Hepatocyte (in vitro differentiated cells): ENCODE results near the gene CTPS2. TPM values are rescaled to one million over a fixed set of nuclear protein-coding genes. Genes with fewer than 3 reads are reported as not detected.

Experiments used
- DNase-seq: peaks from one replicate; pipeline ENCODE4 v3.0.0-alpha.2; 2016; ENCODE audit warnings: low spot score
- H2AFZ ChIP-seq: fragments of 200-600 bp; sonication (generic); 2 replicates; pipeline ENCODE4 v1.6.0; 2016; ENCODE audit warnings: antibody characterized with exemption, mild to moderate bottlenecking
- H3K27ac ChIP-seq: fragments of 200-600 bp; sonication (generic); 2 replicates; pipeline ENCODE4 v1.5.1; 2016; ENCODE audit warnings: mild to moderate bottlenecking
- H3K27me3 ChIP-seq: fragments of 200-600 bp; sonication (generic); 2 replicates; pipeline ENCODE4 v1.6.1; 2016
- H3K36me3 ChIP-seq: fragments of 200-600 bp; sonication (generic); replicated peaks from 2 replicates; pipeline ENCODE4 v1.5.1; 2016; ENCODE audit warnings: low read depth; ENCODE audit not compliant: insufficient read depth
- H3K4me1 ChIP-seq: fragments of 200-600 bp; sonication (generic); 2 replicates; pipeline ENCODE4 v1.5.1; 2016; ENCODE audit warnings: mild to moderate bottlenecking, moderate library complexity; ENCODE audit not compliant: insufficient read depth
- H3K4me2 ChIP-seq: fragments of 200-600 bp; sonication (generic); 2 replicates; pipeline ENCODE4 v1.6.0; 2016
- H3K4me3 ChIP-seq: fragments of 200-600 bp; sonication (generic); 2 replicates; pipeline ENCODE4 v1.5.1; 2016; ENCODE audit warnings: mild to moderate bottlenecking
- H3K79me2 ChIP-seq: fragments of 200-600 bp; sonication (generic); 2 replicates; pipeline ENCODE4 v1.6.0; 2017; ENCODE audit warnings: mild to moderate bottlenecking
- H3K9me2 ChIP-seq: fragments of 200-600 bp; sonication (generic); replicated peaks from 2 replicates; pipeline ENCODE4 v1.6.0; 2017; ENCODE audit warnings: mild to moderate bottlenecking; ENCODE audit not compliant: insufficient read depth
- H3K9me3 ChIP-seq: fragments of 200-600 bp; sonication (generic); 2 replicates; pipeline ENCODE4 v1.5.1; 2016; ENCODE audit warnings: low read depth, mild to moderate bottlenecking
- H4K20me1 ChIP-seq: fragments of 200-600 bp; sonication (generic); 2 replicates; pipeline ENCODE4 v1.6.0; 2016; ENCODE audit warnings: mild to moderate bottlenecking; ENCODE audit not compliant: insufficient read depth, poor library complexity, severe bottlenecking
- EZH2 ChIP-seq: fragments of 200-600 bp; sonication (generic); IDR thresholded peaks from 2 replicates; pipeline ENCODE4 v1.6.1; 2016; ENCODE audit warnings: antibody characterized with exemption, mild to moderate bottlenecking, borderline replicate concordance
- EZH2phosphoT487 ChIP-seq: fragments of 200-600 bp; sonication (generic); IDR thresholded peaks from one replicate; pipeline ENCODE4 v1.6.1; 2018; ENCODE audit warnings: antibody characterized with exemption, mild to moderate bottlenecking, low read depth, moderate library complexity; ENCODE audit not compliant: unreplicated experiment, severe bottlenecking
- WGBS: methylation state at CpG from one replicate; pipeline ENCODE4 v1.1.6; 2016; ENCODE audit warnings: low lambda C conversion rate; ENCODE audit errors: missing lambda C conversion rate; 5-methylcytosine and 5-hydroxymethylcytosine counted together
- polyA plus RNA-seq: library from polyadenylated mRNA; unstranded; fragments of >200 nt; fragmentation: Nextera tagmentation; extraction: Ambion mirVana; gene quantifications from 2 replicates; pipeline ENCODE4 v1.2.1, GENCODE V29; 2016
- total RNA-seq: library from RNA; depleted of rRNA; stranded (reverse); fragments of >200 nt; gene quantifications from 2 replicates; pipeline ENCODE4 v1.2.3, GENCODE V29; 2014
- TF ChIP-seq, protein P1 (sequence below): fragments of 200-600 bp; sonication (generic); IDR thresholded peaks from 2 replicates; pipeline ENCODE4 v1.5.1; 2016; ENCODE audit warnings: antibody characterized with exemption, mild to moderate bottlenecking; ENCODE audit not compliant: poor library complexity

Gene CTPS2
- total and polyA plus RNA-seq, 2 experiments from 2014 or later, result 26.2 to 55.7 TPM

- H3K9me3 ChIP-seq, result no peaks in the 10 kb centered on the region
- DNase-seq, result no peak
- no peaks in the 10 kb centered on the region for H3K27me3 ChIP-seq
- no peak overlapping the region for H2AFZ ChIP-seq
- H3K27ac ChIP-seq, result no peak overlapping the region
- no peaks in the 10 kb centered on the region for H3K4me1 ChIP-seq
- peaks cover 4% of the 10 kb centered on the region for H3K36me3 ChIP-seq
- no peaks in the 10 kb centered on the region for H3K79me2 ChIP-seq
- TF ChIP-seq, protein P1, sequence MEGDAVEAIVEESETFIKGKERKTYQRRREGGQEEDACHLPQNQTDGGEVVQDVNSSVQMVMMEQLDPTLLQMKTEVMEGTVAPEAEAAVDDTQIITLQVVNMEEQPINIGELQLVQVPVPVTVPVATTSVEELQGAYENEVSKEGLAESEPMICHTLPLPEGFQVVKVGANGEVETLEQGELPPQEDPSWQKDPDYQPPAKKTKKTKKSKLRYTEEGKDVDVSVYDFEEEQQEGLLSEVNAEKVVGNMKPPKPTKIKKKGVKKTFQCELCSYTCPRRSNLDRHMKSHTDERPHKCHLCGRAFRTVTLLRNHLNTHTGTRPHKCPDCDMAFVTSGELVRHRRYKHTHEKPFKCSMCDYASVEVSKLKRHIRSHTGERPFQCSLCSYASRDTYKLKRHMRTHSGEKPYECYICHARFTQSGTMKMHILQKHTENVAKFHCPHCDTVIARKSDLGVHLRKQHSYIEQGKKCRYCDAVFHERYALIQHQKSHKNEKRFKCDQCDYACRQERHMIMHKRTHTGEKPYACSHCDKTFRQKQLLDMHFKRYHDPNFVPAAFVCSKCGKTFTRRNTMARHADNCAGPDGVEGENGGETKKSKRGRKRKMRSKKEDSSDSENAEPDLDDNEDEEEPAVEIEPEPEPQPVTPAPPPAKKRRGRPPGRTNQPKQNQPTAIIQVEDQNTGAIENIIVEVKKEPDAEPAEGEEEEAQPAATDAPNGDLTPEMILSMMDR, result no peak
- no peak for TF ChIP-seq EZH2phosphoT487
- no peak overlapping the region for H3K4me2 ChIP-seq
- no peaks in the 10 kb centered on the region for H3K9me2 ChIP-seq
- no peaks in the 10 kb centered on the region for H4K20me1 ChIP-seq
- H3K4me3 ChIP-seq, result no peak overlapping the region
- WGBS, result 94% methylated on average over 7 of the region's 7 CpGs
Observed at GRCh38 chrX:16750136-16750535, 37.7 kb upstream of the CTPS2 start.

DNA sequence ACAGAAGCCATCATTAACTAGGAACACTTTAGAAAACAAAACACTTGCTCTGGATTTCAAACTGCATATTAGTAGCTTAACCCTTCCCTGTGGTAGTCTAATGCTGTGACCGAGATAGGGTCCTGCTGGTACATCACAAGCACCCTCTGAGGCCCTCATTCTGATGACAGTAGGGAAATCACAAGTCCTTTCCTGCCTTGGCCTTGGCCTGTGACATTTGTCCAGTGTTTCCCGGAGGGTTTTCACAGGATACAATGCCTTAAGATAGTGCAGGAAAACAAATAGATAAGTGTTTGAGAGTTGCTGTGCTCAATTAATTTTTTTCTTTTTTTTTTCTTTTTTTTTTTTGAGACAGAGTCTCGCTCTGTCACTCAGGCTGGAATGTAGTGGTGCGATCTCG is 36.0 kb upstream of the CTPS2 start:
- Histone ChIP-seq H3K27me3 (no peaks in the 10 kb centered on the region), H4K20me1 (no peaks in the 10 kb centered on the region), H3K4me3 (no peak overlapping the region), H3K27ac (no peak overlapping the region), H3K4me1 (no peaks in the 10 kb centered on the region), H3K9me3 (no peaks in the 10 kb centered on the region), H2AFZ (no peak overlapping the region), H3K4me2 (no peak overlapping the region), H3K9me2 (no peaks in the 10 kb centered on the region), H3K79me2 (no peaks in the 10 kb centered on the region), H3K36me3 (peaks cover 4% of the 10 kb centered on the region)
- WGBS, result 92% methylated on average over 5 of the region's 5 CpGs
- TF ChIP-seq, protein P1, result no peak
- TF ChIP-seq EZH2phosphoT487 (no peak), EZH2 (no peak)
- no peak for DNase-seq

- no peaks in the 10 kb centered on the region for H3K9me3 ChIP-seq
- no peaks in the 10 kb centered on the region for H3K79me2 ChIP-seq
- no peak overlapping the region for H3K27ac ChIP-seq
- H3K9me2 ChIP-seq, result no peaks in the 10 kb centered on the region
- TF ChIP-seq, protein P1, result no peak
- TF ChIP-seq EZH2, result no peak
- no peak for TF ChIP-seq EZH2phosphoT487
- H3K27me3 ChIP-seq, result no peaks in the 10 kb centered on the region
- H4K20me1 ChIP-seq, result no peaks in the 10 kb centered on the region
- H3K4me1 ChIP-seq, result no peaks in the 10 kb centered on the region
- no peak overlapping the region for H3K4me3 ChIP-seq
- no peak for DNase-seq
- H2AFZ ChIP-seq, result no peak overlapping the region
- H3K36me3 ChIP-seq, result peaks cover 4% of the 10 kb centered on the region
- no peak overlapping the region for H3K4me2 ChIP-seq
- 75% methylated on average over 5 of the region's 5 CpGs for WGBS
Observed at GRCh38 chrX:16745659-16746058, 33.2 kb upstream of the CTPS2 start.

DNA sequence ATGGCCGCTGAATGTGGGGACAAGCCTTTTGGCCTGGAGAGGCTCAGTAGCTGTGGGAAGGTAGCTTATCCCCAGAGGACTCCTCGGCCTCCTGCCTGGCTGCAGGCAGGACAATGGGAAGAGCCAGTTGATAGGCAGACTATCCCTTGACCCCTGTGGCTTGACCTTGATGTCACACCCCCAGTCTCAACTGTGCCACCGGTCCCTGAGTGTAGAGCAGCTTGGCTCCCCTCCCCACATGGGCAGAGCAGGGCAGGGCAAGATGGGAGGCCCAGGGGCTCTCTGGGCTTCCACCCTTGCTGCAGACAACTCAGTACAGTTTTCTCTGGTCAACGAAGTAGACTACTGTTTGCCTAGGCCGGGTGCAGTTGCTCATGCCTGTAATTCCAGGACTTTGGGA is 32.6 kb upstream of the CTPS2 start:
- Histone ChIP-seq H3K79me2 (no peaks in the 10 kb centered on the region), H3K4me2 (no peak overlapping the region), H4K20me1 (no peaks in the 10 kb centered on the region), H3K36me3 (peaks cover 1% of the 10 kb centered on the region), H3K27me3 (no peaks in the 10 kb centered on the region), H3K9me2 (no peaks in the 10 kb centered on the region), H3K27ac (no peak overlapping the region), H2AFZ (no peak overlapping the region), H3K4me1 (no peaks in the 10 kb centered on the region), H3K9me3 (no peaks in the 10 kb centered on the region), H3K4me3 (no peak overlapping the region)
- DNase-seq, result no peak
- WGBS, result 76% methylated on average over 5 of the region's 5 CpGs
- TF ChIP-seq EZH2phosphoT487 (no peak), EZH2 (no peak)
- TF ChIP-seq, protein P1, result no peak
